H1 (cell line): Measurements from ENCODE around the gene CIAO3. TPM values are rescaled to one million over a fixed set of nuclear protein-coding genes. Genes with fewer than 3 reads are reported as not detected.

ENCODE experiments used
- BCL11A ChIP-seq, 2 experiments: IDR thresholded peaks; one replicate each; pipeline ENCODE4 v1.6.1; 2011; ENCODE audit warnings: low read depth in 2 of 2, low read length in 2 of 2, mild to moderate bottlenecking in 2 of 2
- CEBPB ChIP-seq: IDR thresholded peaks from 2 replicates; pipeline ENCODE4 v1.6.1; 2012; ENCODE audit warnings: low read depth, low read length
- SP4 ChIP-seq: IDR thresholded peaks from 2 replicates; pipeline ENCODE4 v1.6.1; 2012; ENCODE audit warnings: low read length, inconsistent platforms
- SUZ12 ChIP-seq: fragments of 200-600 bp; sonication (generic); IDR thresholded peaks from 2 replicates; pipeline ENCODE4 v1.6.1; 2012; ENCODE audit warnings: mild to moderate bottlenecking, inconsistent platforms, low read length, moderate library complexity, mixed read lengths
- TAF1 ChIP-seq: IDR thresholded peaks from 2 replicates; pipeline ENCODE4 v1.6.1; 2011; ENCODE audit warnings: mild to moderate bottlenecking, low read depth, low read length
- polyA plus RNA-seq, 7 experiments: library from polyadenylated mRNA; depleted of rRNA in 3 of 7; stranded (reverse) in 5 of 7; unstranded in 2 of 7; fragments of >200 nt in 5 of 7; fragments of 200-250 nt in 2 of 7; gene quantifications; 1 replicate in 5 of 7; 2 replicates in 1 of 7; 4 replicates in 1 of 7; pipeline versions ENCODE4 v1.2.1 to v1.2.3, GENCODE V29; 2011 to 2013; ENCODE audit warnings: missing spikeins in 2 of 7, mixed read lengths in 2 of 7
- total RNA-seq: library from RNA; stranded (reverse); fragmentation: NEBNext Ultra II Directional; extraction: Animal tissue kit (Norgen Biotek cat#: 25700); gene quantifications from 2 replicates; pipeline ENCODE4 v1.2.1, GENCODE V29; 2021
- TF ChIP-seq, protein P1 (sequence below), 3 experiments: IDR thresholded peaks; 1 replicate in 2 of 3; 2 replicates in 1 of 3; pipeline versions ENCODE4 v1.5.1 to v1.6.1; 2011; ENCODE audit warnings: low read length in 3 of 3, mild to moderate bottlenecking in 3 of 3, inconsistent platforms in 2 of 3, low read depth in 1 of 3, moderate library complexity in 1 of 3; ENCODE audit not compliant: insufficient read depth in 1 of 3; ENCODE audit errors: control extremely low read depth in 1 of 3

CIAO3 gene
- total and polyA plus RNA-seq, 2 of the 8 experiments (the other 6 are each of a cell fraction or from before 2014, with no cell fraction given), result 20.0 to 20.4 TPM

DNA sequence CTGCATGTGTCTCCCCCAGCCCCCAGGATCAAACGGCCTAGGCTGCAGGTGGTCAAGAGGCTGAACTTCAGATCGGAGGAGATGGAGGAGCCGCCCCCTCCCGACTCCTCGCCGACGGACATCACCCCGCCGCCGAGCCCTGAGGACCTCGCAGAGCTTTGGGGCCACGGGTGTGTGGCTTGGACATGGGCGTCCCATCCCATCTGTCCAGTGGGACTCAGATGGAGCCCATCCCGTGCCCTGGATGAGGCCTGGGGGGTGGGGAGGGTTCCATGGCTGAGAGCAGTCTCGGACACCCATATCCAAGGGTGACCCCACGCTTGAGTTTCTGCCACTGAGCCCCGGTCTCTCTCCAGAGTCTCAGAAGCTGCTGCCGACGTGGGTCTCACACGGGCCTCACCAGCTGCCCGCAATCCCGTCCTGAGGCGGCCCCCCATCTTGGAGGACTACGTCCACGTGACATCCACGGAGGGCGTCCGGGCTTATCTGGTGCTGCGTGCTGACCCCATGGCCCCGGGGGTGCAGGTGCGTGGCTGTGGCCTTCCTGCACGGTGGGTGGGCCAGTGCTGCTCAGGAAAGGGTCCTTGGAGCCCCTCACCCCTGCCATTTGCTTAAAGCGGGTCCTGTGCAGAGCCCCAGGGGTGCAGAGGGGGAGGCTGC is 48.5 kb upstream of the CIAO3 start (continued):
- TF ChIP-seq, protein P1, sequence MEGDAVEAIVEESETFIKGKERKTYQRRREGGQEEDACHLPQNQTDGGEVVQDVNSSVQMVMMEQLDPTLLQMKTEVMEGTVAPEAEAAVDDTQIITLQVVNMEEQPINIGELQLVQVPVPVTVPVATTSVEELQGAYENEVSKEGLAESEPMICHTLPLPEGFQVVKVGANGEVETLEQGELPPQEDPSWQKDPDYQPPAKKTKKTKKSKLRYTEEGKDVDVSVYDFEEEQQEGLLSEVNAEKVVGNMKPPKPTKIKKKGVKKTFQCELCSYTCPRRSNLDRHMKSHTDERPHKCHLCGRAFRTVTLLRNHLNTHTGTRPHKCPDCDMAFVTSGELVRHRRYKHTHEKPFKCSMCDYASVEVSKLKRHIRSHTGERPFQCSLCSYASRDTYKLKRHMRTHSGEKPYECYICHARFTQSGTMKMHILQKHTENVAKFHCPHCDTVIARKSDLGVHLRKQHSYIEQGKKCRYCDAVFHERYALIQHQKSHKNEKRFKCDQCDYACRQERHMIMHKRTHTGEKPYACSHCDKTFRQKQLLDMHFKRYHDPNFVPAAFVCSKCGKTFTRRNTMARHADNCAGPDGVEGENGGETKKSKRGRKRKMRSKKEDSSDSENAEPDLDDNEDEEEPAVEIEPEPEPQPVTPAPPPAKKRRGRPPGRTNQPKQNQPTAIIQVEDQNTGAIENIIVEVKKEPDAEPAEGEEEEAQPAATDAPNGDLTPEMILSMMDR (IDR thresholded peaks at IDR 0.05; ENCODE audit: control extremely low read depth in 1 of 3, insufficient read depth in 1 of 3, low read depth in 1 of 3, low read length in 3 of 3), result no peak
- TF ChIP-seq SUZ12 (no peak), CEBPB (no peak), SP4 (no peak), TAF1 (no peak), BCL11A (IDR thresholded peaks at IDR 0.05; ENCODE audit: low read depth in 2 of 2, low read length in 2 of 2) (no peak)
